Spleen (tissue), 11 donors: ENCODE results near the gene STAT3. TPM values are rescaled to one million over a fixed set of nuclear protein-coding genes. Genes with fewer than 3 reads are reported as not detected.

Source experiments
- DNase-seq: peaks from one replicate; pipeline ENCODE4 v3.0.0-alpha.2; 2020
- H3K27ac ChIP-seq, 8 donors: fragments of 200-600 bp; sonication (generic) in 7 of 8; 1 replicate in 4 of 8; 2 replicates in 4 of 8; pipeline versions ENCODE4 v1.5.0 to v1.8.0; 2016 to 2021; ENCODE audit warnings: inconsistent platforms in 4 of 8, mild to moderate bottlenecking in 4 of 8, moderate library complexity in 1 of 8
- H3K27me3 ChIP-seq, 7 donors: fragments of 200-600 bp; sonication (generic) in 6 of 7; replicated peaks in 1 of 7; 1 replicate in 4 of 7; 2 replicates in 3 of 7; pipeline versions ENCODE4 v1.5.0 to v1.8.0; 2016 to 2021; ENCODE audit warnings: inconsistent platforms in 3 of 7, mild to moderate bottlenecking in 1 of 7
- H3K36me3 ChIP-seq, 6 donors: fragments of 200-600 bp; sonication (generic) in 5 of 6; 1 replicate in 4 of 6; 2 replicates in 2 of 6; pipeline versions ENCODE4 v1.5.0 to v1.8.0; 2016 to 2021; ENCODE audit warnings: inconsistent platforms in 2 of 6
- H3K4me1 ChIP-seq, 6 donors: fragments of 200-600 bp; sonication (generic) in 5 of 6; 1 replicate in 3 of 6; 2 replicates in 3 of 6; pipeline versions ENCODE4 v1.5.0 to v1.8.0; 2016 to 2021; ENCODE audit warnings: inconsistent platforms in 3 of 6
- H3K4me3 ChIP-seq, 8 donors: fragments of 200-600 bp; sonication (generic) in 7 of 8; 1 replicate in 4 of 8; 2 replicates in 4 of 8; pipeline versions ENCODE4 v1.5.0 to v1.8.0; 2016 to 2021; ENCODE audit warnings: inconsistent platforms in 4 of 8, mild to moderate bottlenecking in 4 of 8, moderate library complexity in 2 of 8
- H3K9me3 ChIP-seq, 8 donors: fragments of 200-600 bp; sonication (generic) in 7 of 8; 1 replicate in 4 of 8; 2 replicates in 4 of 8; pipeline versions ENCODE4 v1.5.0 to v1.8.0; 2016 to 2021; ENCODE audit warnings: inconsistent platforms in 4 of 8
- CTCF ChIP-seq, 11 experiments: fragments of 200-600 bp in 7 of 11; fragments of 450-650 bp in 4 of 11; sonication (generic) in 4 of 11; IDR thresholded peaks in 8 of 11; conservative IDR thresholded peaks in 3 of 11; 1 replicate in 7 of 11; 2 replicates in 4 of 11; pipeline versions ENCODE4 v1.4.0 to v1.8.0; 2016 to 2021; ENCODE audit warnings: antibody characterized with exemption in 11 of 11, inconsistent platforms in 4 of 11, mild to moderate bottlenecking in 1 of 11
- POLR2A ChIP-seq, 3 donors: fragments of 450-650 bp; IDR thresholded peaks; one replicate each; pipeline ENCODE4 v1.5.1; 2017; ENCODE audit warnings: antibody characterized with exemption in 3 of 3, mild to moderate bottlenecking in 1 of 3
- POLR2AphosphoS5 ChIP-seq, 3 donors: sonication (generic); formaldehyde crosslinking; IDR thresholded peaks; one replicate each; pipeline ENCODE4 v1.5.1; 2017; ENCODE audit warnings: antibody characterized with exemption in 3 of 3
- WGBS, 5 donors: extraction: QIAGEN DNeasy Blood & Tissue Kit in 3 of 5; methylation state at CpG; one replicate each; pipeline versions ENCODE4 v1.1.5 to v1.1.7; 2013 to 2018; 5-methylcytosine and 5-hydroxymethylcytosine counted together
- intact Hi-C: fragments of 100-400 bp; cut with DNase I; formaldehyde crosslinking; loops from one replicate; pipeline ENCODE4 v1.15.0; 2023; ENCODE audit warnings: low total_unique reads
- polyA plus RNA-seq, 3 donors: library from polyadenylated mRNA; stranded (reverse); fragments of 200-250 nt; gene quantifications; one replicate each; pipeline ENCODE4 v1.2.1, GENCODE V29; 2013
- total RNA-seq, 7 donors: library from RNA; depleted of rRNA in 3 of 7; stranded (reverse); fragments of >200 nt in 3 of 7; fragmentation: NEBNext Ultra II Directional in 4 of 7; extraction: Animal tissue kit (Norgen Biotek cat#: 25700) in 4 of 7; gene quantifications; one replicate each; pipeline versions ENCODE4 v1.1.0 to v1.2.1, GENCODE V29; 2016 to 2021
- donor health status: healthy with polysubstance abuse.
- donor health status: DM: no; HTN: no; CAD: no; lungs with moderate emphysema.
- donor health status: DM: no; HTN: no; CAD: no.
- donor health status: Bipolar disorder and iron deficiency.
- donor health status: healthy.
- donor health status: DM: no; HTN: no; CAD: no.
- donor health status: DM: yes; HTN: yes; CAD: no.

Gene STAT3
- total and polyA plus RNA-seq, 10 donors, result 18.3 to 326 (median 241) TPM

DNA sequence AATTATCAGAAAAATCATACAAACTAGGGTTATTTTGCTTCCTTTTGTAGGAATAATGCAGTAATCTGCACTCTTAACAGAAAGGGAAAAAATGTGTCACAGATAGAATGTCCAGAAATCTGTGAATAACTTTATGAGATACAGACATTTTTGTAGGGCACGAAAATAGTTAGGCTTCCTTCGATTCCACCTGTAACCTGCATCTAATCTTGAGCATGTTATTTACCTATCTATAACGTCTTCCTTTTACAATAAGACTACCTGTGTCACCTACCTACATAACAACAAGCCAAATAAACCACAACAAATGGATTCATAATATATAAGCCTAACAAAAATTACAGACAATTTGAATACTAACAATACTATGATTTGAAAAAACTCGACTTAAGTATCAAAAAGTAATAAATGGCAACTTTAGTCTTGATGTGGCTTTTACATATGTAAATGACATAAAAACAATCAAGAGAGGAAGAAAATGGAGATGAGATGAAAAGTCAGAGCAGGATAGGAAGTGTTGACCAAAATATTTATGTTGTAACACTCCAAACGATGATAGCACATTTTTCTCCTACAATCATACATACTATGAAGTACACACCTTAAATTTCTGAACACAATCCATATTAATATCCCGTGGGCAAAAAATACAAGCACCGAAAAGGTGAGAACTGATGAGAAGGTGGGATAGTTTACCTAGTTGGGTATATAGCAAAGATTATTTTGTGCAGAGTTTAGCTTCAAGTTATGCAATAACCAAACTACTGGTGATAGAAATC lies 114.6 kb downstream of the STAT3 start:
- Histone ChIP-seq H3K36me3 (no peaks in the 10 kb centered on the region), H3K9me3 (no peaks in the 10 kb centered on the region), H3K27me3 (no peaks in the 10 kb centered on the region), H3K4me3 (peak overlapping the region in 3 of 8 donors; percentile 78 to 94 (median 85)), H3K27ac (peak overlapping the region in 7 of 8 donors; percentile 87 to 95 (median 91)), H3K4me1 (peaks cover 29 to 83% (median 66%) of the 10 kb centered on the region in 6 donors)
- no peak for DNase-seq
- no peak for TF ChIP-seq POLR2AphosphoS5 (IDR thresholded peaks at IDR 0.05)
- TF ChIP-seq POLR2A (IDR thresholded peaks at IDR 0.05), result no peak
- no peak for TF ChIP-seq CTCF (IDR thresholded peaks at IDR 0.05 in 8 of 11, conservative IDR thresholded peaks at IDR 0.05 in 3 of 11)
- 51 to 71% (median 56%) methylated on average over 7 of the region's 7 CpGs for WGBS, 5 donors
- intact Hi-C loops, result no loop called here

- H3K9me3 ChIP-seq, result no peaks in the 10 kb centered on the region
- no peak for DNase-seq
- H3K27me3 ChIP-seq, result no peaks in the 10 kb centered on the region
- peaks cover 28 to 93% (median 65%) of the 10 kb centered on the region in 6 donors for H3K4me1 ChIP-seq
- WGBS, 5 donors, result 50 to 60% (median 55%) methylated on average over 7 of the region's 7 CpGs
- H3K36me3 ChIP-seq, result no peaks in the 10 kb centered on the region
- TF ChIP-seq CTCF (IDR thresholded peaks at IDR 0.05 in 8 of 11, conservative IDR thresholded peaks at IDR 0.05 in 3 of 11), result no peak
- no peak for TF ChIP-seq POLR2A (IDR thresholded peaks at IDR 0.05)
- TF ChIP-seq POLR2AphosphoS5 (IDR thresholded peaks at IDR 0.05), result no peak
- intact Hi-C loops, result no loop called here
- peak overlapping the region in 1 of 8 donors; percentile 94 for H3K4me3 ChIP-seq
- peak overlapping the region in 7 of 8 donors; percentile 34 to 95 (median 91) for H3K27ac ChIP-seq
Measured at GRCh38 chr17:42272162-42272907, 115.9 kb downstream of the STAT3 start.

DNA sequence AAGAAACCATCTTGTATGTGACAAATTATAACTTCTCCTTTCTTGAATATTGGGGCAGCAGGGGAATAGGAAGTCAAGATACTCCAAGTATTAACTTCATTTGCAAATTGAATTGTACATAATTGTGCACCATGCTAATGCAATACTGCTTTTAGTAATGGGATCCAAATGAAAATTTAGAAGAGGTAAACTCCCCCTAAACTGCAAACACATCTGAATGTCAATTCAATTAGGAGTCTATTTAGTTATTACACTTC lies 116.5 kb downstream of the STAT3 start:
- Histone ChIP-seq H3K4me1 (peaks cover 23 to 93% (median 61%) of the 10 kb centered on the region in 6 donors), H3K9me3 (no peaks in the 10 kb centered on the region), H3K27me3 (no peaks in the 10 kb centered on the region), H3K27ac (peak overlapping the region in 7 of 8 donors; percentile 34 to 95 (median 91)), H3K36me3 (no peaks in the 10 kb centered on the region), H3K4me3 (peak overlapping the region in 1 of 8 donors; percentile 94)
- no peak for DNase-seq
- intact Hi-C loops, result no loop called here
- TF ChIP-seq POLR2AphosphoS5 (IDR thresholded peaks at IDR 0.05), result no peak

- intact Hi-C loops, result no loop called here
- peak overlapping the region in 6 of 8 donors; percentile 34 to 95 (median 92) for H3K27ac ChIP-seq
- no peak for DNase-seq
- H3K27me3 ChIP-seq, result no peaks in the 10 kb centered on the region
- H3K36me3 ChIP-seq, result no peaks in the 10 kb centered on the region
- peaks cover 23 to 95% (median 62%) of the 10 kb centered on the region in 6 donors for H3K4me1 ChIP-seq
- H3K9me3 ChIP-seq, result no peaks in the 10 kb centered on the region
- 76 to 86% (median 85%) methylated on average over 3 of the region's 3 CpGs for WGBS, 5 donors
- H3K4me3 ChIP-seq, result peak overlapping the region in 1 of 8 donors; percentile 94
- TF ChIP-seq CTCF (IDR thresholded peaks at IDR 0.05 in 8 of 11, conservative IDR thresholded peaks at IDR 0.05 in 3 of 11) (no peak), POLR2A (IDR thresholded peaks at IDR 0.05) (no peak), POLR2AphosphoS5 (IDR thresholded peaks at IDR 0.05) (no peak)
Measured at GRCh38 chr17:42271006-42271778, 117.0 kb downstream of the STAT3 start.
